Mesothelial cell of epicardium (in vitro differentiated cells): ENCODE measurements around the gene LGALS12. TPM values are rescaled to one million over a fixed set of nuclear protein-coding genes. Genes with fewer than 3 reads are reported as not detected.

Experiments
- DNase-seq, 2 experiments: peaks; one replicate each; pipeline ENCODE4 v3.0.0; 2021; ENCODE audit warnings: low spot score in 2 of 2; ENCODE audit not compliant: unreplicated experiment in 2 of 2
- H3K27ac Mint-ChIP-seq: 2 replicates; pipeline ENCODE4 v1.8.0; 2021; ENCODE audit warnings: mixed read lengths
- H3K27me3 Mint-ChIP-seq: 2 replicates; pipeline ENCODE4 v1.8.0; 2021; ENCODE audit warnings: low read depth, mixed read lengths
- H3K36me3 Mint-ChIP-seq: 2 replicates; pipeline ENCODE4 v1.8.0; 2021; ENCODE audit warnings: mixed read lengths
- H3K4me1 Mint-ChIP-seq: 2 replicates; pipeline ENCODE4 v1.8.0; 2021; ENCODE audit warnings: mixed read lengths
- H3K4me3 Mint-ChIP-seq: 2 replicates; pipeline ENCODE4 v1.8.0; 2021; ENCODE audit warnings: mild to moderate bottlenecking, moderate library complexity, mixed read lengths
- H3K9me3 Mint-ChIP-seq: 2 replicates; pipeline ENCODE4 v1.8.0; 2021; ENCODE audit warnings: mixed read lengths
- CTCF ChIP-seq: fragments of 200-600 bp; sonication (generic); IDR thresholded peaks from one replicate; pipeline ENCODE4 v1.5.0; 2021; ENCODE audit warnings: antibody characterized with exemption; ENCODE audit not compliant: unreplicated experiment
- total RNA-seq: library from RNA; stranded (reverse); gene quantifications from 3 replicates; pipeline ENCODE4 v1.2.1, GENCODE V29; 2021

Gene LGALS12
- total RNA-seq, 1 donor from 2014 or later: 0.58 TPM

- TF ChIP-seq CTCF: no peak
- peaks cover 11% of the 10 kb centered on the region for H3K4me1 Mint-ChIP-seq
- DNase-seq: no peak
- H3K4me3 Mint-ChIP-seq: no peak overlapping the region
- no peaks in the 10 kb centered on the region for H3K27me3 Mint-ChIP-seq
- no peak overlapping the region for H3K27ac Mint-ChIP-seq
- no peaks in the 10 kb centered on the region for H3K9me3 Mint-ChIP-seq
- H3K36me3 Mint-ChIP-seq: no peaks in the 10 kb centered on the region
Measured at GRCh38 chr11:63560506-63561180, 54.8 kb downstream of the LGALS12 start.

GRCh38 chr11:63563201-63564055, 57.5 kb downstream of the LGALS12 start, which contains the start of gene PLAAT2:
Gene PLAAT2 (minus strand): TSS chr11:63563379. CDS start chr11:63563324, 55 bp downstream.
- Mint-ChIP-seq H3K27me3 (no peaks in the 10 kb centered on the region), H3K4me3 (no peak within 1 kb of the TSS), H3K4me1 (peaks cover 20% of the 10 kb centered on the region), H3K27ac (no peak within 1 kb of the TSS), H3K36me3 (no peaks in the 10 kb centered on the region), H3K9me3 (no peaks in the 10 kb centered on the region)
- no peak for TF ChIP-seq CTCF
- DNase-seq: no peak

GRCh38 chr11:63564056-63564774, 58.3 kb downstream of the LGALS12 start:
- Mint-ChIP-seq H3K9me3 (no peaks in the 10 kb centered on the region), H3K4me1 (peaks cover 23% of the 10 kb centered on the region), H3K36me3 (no peaks in the 10 kb centered on the region), H3K27me3 (no peaks in the 10 kb centered on the region), H3K4me3 (no peak overlapping the region), H3K27ac (no peak overlapping the region)
- no peak for DNase-seq
- no peak for TF ChIP-seq CTCF

- Mint-ChIP-seq H3K4me1 (peaks cover 23% of the 10 kb centered on the region), H3K27me3 (no peaks in the 10 kb centered on the region), H3K4me3 (no peak overlapping the region), H3K9me3 (no peaks in the 10 kb centered on the region), H3K27ac (no peak overlapping the region), H3K36me3 (no peaks in the 10 kb centered on the region)
- DNase-seq: no peak
- TF ChIP-seq CTCF: no peak
Measured at GRCh38 chr11:63564784-63565350, 59.0 kb downstream of the LGALS12 start.

Other genes with a start within 250 kb of the LGALS12 start
- not detected in 3 replicates for gene SLC22A9, start 136.3 kb upstream of the LGALS12 start, total RNA-seq
- 1.9 to 2.2 TPM (median 1.9 TPM) in 3 replicates for gene PLAAT5, start 14.9 kb upstream of the LGALS12 start, total RNA-seq
- 1.2 to 1.9 TPM (median 1.7 TPM) in 3 replicates for gene PLAAT4, start 30.7 kb downstream of the LGALS12 start, total RNA-seq
- gene PLAAT2, start 57.3 kb downstream of the LGALS12 start, total RNA-seq: not detected in 3 replicates
- gene PLAAT3, start 108.3 kb downstream of the LGALS12 start, total RNA-seq: 0.89 to 1.6 TPM (median 1.5 TPM) in 3 replicates
- gene ATL3, start 165.3 kb downstream of the LGALS12 start, total RNA-seq: 19.6 to 21.6 TPM (median 20.0 TPM) in 3 replicates
- 92.4 to 93.5 TPM (median 93.2 TPM) in 3 replicates for gene RTN3, start 175.4 kb downstream of the LGALS12 start, total RNA-seq